Natural killer cell (primary cell): ENCODE measurements around the gene PNISR. TPM values are rescaled to one million over a fixed set of nuclear protein-coding genes. Genes with fewer than 3 reads are reported as not detected.

Source experiments
- ATAC-seq, 3 donors: fragments of 150-1000 bp in 2 of 3; fragments of 200-7000 bp in 1 of 3; cut with Tn5 transposase; 1 replicate in 1 of 3; 2 replicates in 2 of 3; pipeline ENCODE4 v1.10.0; 2021; ENCODE audit warnings: mild to moderate bottlenecking in 2 of 3, moderate library complexity in 2 of 3
- DNase-seq, 2 donors: peaks; one replicate each; pipeline versions ENCODE4 v3.0.0 to v3.0.0-alpha.2; 2013 to 2021; ENCODE audit warnings: mixed read lengths in 1 of 2
- H3K27ac ChIP-seq: one replicate; pipeline ENCODE4 v1.5.1; 2013; ENCODE audit warnings: mild to moderate bottlenecking, low read length
- H3K27me3 ChIP-seq: one replicate; pipeline ENCODE4 v1.6.1; 2013; ENCODE audit warnings: low read length; ENCODE audit not compliant: control insufficient read depth, insufficient read depth
- H3K36me3 ChIP-seq: one replicate; pipeline ENCODE4 v1.6.1; 2013; ENCODE audit warnings: low read length; ENCODE audit not compliant: control insufficient read depth, insufficient read depth
- H3K4me1 ChIP-seq: one replicate; pipeline ENCODE4 v1.6.1; 2013; ENCODE audit warnings: low read length; ENCODE audit not compliant: control insufficient read depth, insufficient read depth
- H3K4me3 ChIP-seq: one replicate; pipeline ENCODE4 v1.5.1; 2013; ENCODE audit warnings: low read length
- H3K9me3 ChIP-seq: one replicate; pipeline ENCODE4 v1.6.1; 2013; ENCODE audit warnings: low read length; ENCODE audit not compliant: control insufficient read depth, insufficient read depth
- H3K27ac Mint-ChIP-seq, 2 donors: one replicate each; pipeline ENCODE4 v1.8.0; 2022; ENCODE audit warnings: mild to moderate bottlenecking in 2 of 2, mixed read lengths in 2 of 2, moderate library complexity in 1 of 2
- H3K27me3 Mint-ChIP-seq, 2 donors: one replicate each; pipeline ENCODE4 v1.8.0; 2022; ENCODE audit warnings: low read depth in 2 of 2, mixed read lengths in 2 of 2
- H3K36me3 Mint-ChIP-seq: one replicate; pipeline ENCODE4 v1.8.0; 2022; ENCODE audit warnings: mixed read lengths
- H3K4me1 Mint-ChIP-seq, 2 donors: one replicate each; pipeline ENCODE4 v1.8.0; 2022; ENCODE audit warnings: mixed read lengths in 2 of 2
- H3K4me3 Mint-ChIP-seq: one replicate; pipeline ENCODE4 v1.8.0; 2022; ENCODE audit warnings: mild to moderate bottlenecking, moderate library complexity, mixed read lengths
- H3K9me3 Mint-ChIP-seq, 2 donors: one replicate each; pipeline ENCODE4 v1.8.0; 2022; ENCODE audit warnings: mixed read lengths in 2 of 2
- WGBS: methylation state at CpG from one replicate; pipeline ENCODE4 v1.1.7; 2013; ENCODE audit warnings: missing lambda C conversion rate; ENCODE audit not compliant: insufficient coverage; 5-methylcytosine and 5-hydroxymethylcytosine counted together
- intact Hi-C: fragments of 100-400 bp; cut with micrococcal nuclease; formaldehyde crosslinking; loops from one replicate; pipeline ENCODE4 v1.14.2; 2022
- total RNA-seq, 4 donors: library from RNA; stranded (reverse); fragments of 120-200 nt in 1 of 4; gene quantifications; one replicate each; pipeline versions ENCODE4 v1.2.3 to v1.2.4, GENCODE V29; 2013 to 2022
- TF ChIP-seq, protein P1 (sequence below): fragments of 200-600 bp; IDR thresholded peaks from one replicate; pipeline ENCODE4 v1.8.0; 2022; ENCODE audit warnings: antibody characterized with exemption

Gene PNISR
- total RNA-seq, 3 donors from 2014 or later (not counting 1 experiment from before 2014, with no cell fraction given): 289 to 320 (median 308) TPM

DNA sequence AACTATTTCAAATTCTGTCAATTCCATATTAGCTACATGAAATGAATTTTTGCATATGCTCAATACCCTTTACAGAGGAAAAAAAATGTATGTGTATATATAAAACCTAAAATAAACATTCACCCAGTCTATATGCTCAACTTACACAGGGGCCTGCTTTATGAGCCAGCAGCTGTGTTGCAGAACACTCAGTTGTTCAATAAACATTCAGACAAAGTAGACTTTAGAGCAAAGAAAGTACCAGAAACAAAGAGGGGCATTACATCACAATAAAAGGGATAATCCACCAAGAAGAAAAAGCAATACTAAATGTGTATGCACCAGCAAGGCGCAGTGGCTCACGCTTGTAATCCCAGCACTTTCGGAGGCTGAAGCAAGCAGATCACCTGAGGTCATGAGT lies 40.6 kb downstream of the PNISR start:
- WGBS: 97% methylated on average over 3 of the region's 3 CpGs
- no peaks in the 10 kb centered on the region for H3K27me3 Mint-ChIP-seq
- H3K9me3 ChIP-seq: no peaks in the 10 kb centered on the region
- no peaks in the 10 kb centered on the region for H3K4me1 ChIP-seq
- no peaks in the 10 kb centered on the region for H3K9me3 Mint-ChIP-seq
- no peak overlapping the region for H3K4me3 Mint-ChIP-seq
- no peaks in the 10 kb centered on the region for H3K27me3 ChIP-seq
- H3K36me3 ChIP-seq: no peaks in the 10 kb centered on the region
- intact Hi-C loops: no loop called here
- H3K27ac Mint-ChIP-seq: no peak overlapping the region
- H3K27ac ChIP-seq: no peak overlapping the region
- H3K36me3 Mint-ChIP-seq: no peaks in the 10 kb centered on the region
- DNase-seq (no peak), ATAC-seq (no peak)
- TF ChIP-seq, protein P1, sequence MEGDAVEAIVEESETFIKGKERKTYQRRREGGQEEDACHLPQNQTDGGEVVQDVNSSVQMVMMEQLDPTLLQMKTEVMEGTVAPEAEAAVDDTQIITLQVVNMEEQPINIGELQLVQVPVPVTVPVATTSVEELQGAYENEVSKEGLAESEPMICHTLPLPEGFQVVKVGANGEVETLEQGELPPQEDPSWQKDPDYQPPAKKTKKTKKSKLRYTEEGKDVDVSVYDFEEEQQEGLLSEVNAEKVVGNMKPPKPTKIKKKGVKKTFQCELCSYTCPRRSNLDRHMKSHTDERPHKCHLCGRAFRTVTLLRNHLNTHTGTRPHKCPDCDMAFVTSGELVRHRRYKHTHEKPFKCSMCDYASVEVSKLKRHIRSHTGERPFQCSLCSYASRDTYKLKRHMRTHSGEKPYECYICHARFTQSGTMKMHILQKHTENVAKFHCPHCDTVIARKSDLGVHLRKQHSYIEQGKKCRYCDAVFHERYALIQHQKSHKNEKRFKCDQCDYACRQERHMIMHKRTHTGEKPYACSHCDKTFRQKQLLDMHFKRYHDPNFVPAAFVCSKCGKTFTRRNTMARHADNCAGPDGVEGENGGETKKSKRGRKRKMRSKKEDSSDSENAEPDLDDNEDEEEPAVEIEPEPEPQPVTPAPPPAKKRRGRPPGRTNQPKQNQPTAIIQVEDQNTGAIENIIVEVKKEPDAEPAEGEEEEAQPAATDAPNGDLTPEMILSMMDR: no peak
- no peaks in the 10 kb centered on the region for H3K4me1 Mint-ChIP-seq
- H3K4me3 ChIP-seq: no peak overlapping the region

DNA sequence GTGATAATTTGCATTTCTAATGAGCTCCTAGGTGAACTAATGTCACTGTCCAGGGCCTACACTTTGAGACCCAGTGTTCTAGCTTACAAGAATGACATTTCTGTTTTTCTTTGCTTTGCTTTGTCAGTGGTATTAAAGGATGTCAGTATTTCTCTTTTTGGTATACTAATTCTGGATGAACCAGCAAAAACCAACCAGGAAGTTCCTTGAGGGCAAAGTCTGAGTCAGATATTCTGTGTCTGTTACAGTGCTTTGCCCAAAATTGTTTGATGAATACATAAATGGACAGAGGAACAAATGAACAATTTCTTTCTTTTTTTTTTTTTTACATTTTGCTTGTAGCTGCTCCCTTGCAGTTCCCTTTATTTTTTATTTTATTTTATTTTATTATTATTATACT lies 46.5 kb downstream of the PNISR start:
- Mint-ChIP-seq H3K4me3 (no peak overlapping the region), H3K36me3 (no peaks in the 10 kb centered on the region), H3K27ac (no peak overlapping the region), H3K9me3 (no peaks in the 10 kb centered on the region), H3K4me1 (no peaks in the 10 kb centered on the region), H3K27me3 (no peaks in the 10 kb centered on the region)
- H3K27ac ChIP-seq: no peak overlapping the region
- no peaks in the 10 kb centered on the region for H3K27me3 ChIP-seq
- no peaks in the 10 kb centered on the region for H3K4me1 ChIP-seq
- H3K36me3 ChIP-seq: no peaks in the 10 kb centered on the region
- TF ChIP-seq, protein P1: no peak
- no peak overlapping the region for H3K4me3 ChIP-seq
- ATAC-seq (no peak), DNase-seq (no peak)
- intact Hi-C loops: no loop called here
- no peaks in the 10 kb centered on the region for H3K9me3 ChIP-seq

DNA sequence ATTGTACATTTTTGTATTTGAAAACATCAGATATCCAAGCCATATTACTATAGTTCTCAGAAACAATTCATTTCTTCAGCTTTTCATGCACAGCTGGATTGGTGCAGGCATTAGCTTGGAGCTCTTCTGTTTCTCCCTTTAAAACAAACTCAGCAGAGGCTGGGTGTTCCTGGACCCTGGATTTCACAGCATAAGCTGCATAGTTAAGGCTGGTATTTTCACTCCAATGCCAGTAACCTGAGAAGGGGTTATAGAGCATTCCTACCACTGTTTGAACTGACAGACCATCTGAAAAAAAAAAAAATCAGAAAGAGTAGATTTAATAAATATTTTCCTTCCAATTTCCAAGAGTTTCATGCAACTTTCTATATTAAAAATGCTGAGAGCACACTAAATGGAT lies 55.6 kb downstream of the PNISR start:
- no peak for DNase-seq
- Histone ChIP-seq H3K27ac (no peak overlapping the region), H3K4me1 (no peaks in the 10 kb centered on the region), H3K4me3 (no peak overlapping the region), H3K9me3 (no peaks in the 10 kb centered on the region), H3K36me3 (peaks cover 3% of the 10 kb centered on the region), H3K27me3 (no peaks in the 10 kb centered on the region)
- no peaks in the 10 kb centered on the region for H3K9me3 Mint-ChIP-seq
- H3K27me3 Mint-ChIP-seq: no peaks in the 10 kb centered on the region
- no peaks in the 10 kb centered on the region for H3K4me1 Mint-ChIP-seq
- TF ChIP-seq, protein P1: no peak
- no peak for ATAC-seq
- no peak overlapping the region for H3K27ac Mint-ChIP-seq
- intact Hi-C loops: no loop called here
- no peak overlapping the region for H3K4me3 Mint-ChIP-seq
- no peaks in the 10 kb centered on the region for H3K36me3 Mint-ChIP-seq

DNA sequence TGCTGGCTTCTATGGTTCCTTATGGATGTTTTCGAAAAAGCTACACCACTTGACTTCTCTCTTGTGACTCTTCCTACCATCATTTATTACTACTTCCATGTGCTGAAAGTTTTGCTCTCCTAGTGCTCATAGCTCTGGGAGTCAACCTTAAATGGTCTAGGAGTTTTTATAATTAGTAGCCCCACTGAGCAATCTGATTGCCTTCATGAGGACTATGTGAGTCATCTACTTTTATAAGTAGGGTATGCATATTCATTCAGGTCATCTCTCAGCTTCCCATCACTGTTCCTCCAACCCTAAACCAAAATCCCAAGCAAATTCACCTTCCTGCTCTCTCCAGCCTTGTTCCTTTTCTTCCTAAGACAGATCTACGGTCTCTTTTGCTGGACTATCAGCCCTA lies 58.3 kb downstream of the PNISR start:
- intact Hi-C loops: no loop called here
- H3K4me3 ChIP-seq: no peak overlapping the region
- no peaks in the 10 kb centered on the region for H3K9me3 ChIP-seq
- no peaks in the 10 kb centered on the region for H3K4me1 ChIP-seq
- ATAC-seq: no peak
- Mint-ChIP-seq H3K9me3 (no peaks in the 10 kb centered on the region), H3K4me1 (no peaks in the 10 kb centered on the region), H3K27me3 (peaks cover 0 to 9% of the 10 kb centered on the region in 2 donors), H3K27ac (no peak overlapping the region), H3K36me3 (no peaks in the 10 kb centered on the region), H3K4me3 (no peak overlapping the region)
- H3K36me3 ChIP-seq: peaks cover 3% of the 10 kb centered on the region
- TF ChIP-seq, protein P1: no peak
- H3K27ac ChIP-seq: no peak overlapping the region
- no peaks in the 10 kb centered on the region for H3K27me3 ChIP-seq
- 88% methylated on average over 2 of the region's 2 CpGs for WGBS
- no peak for DNase-seq
